Measurements from ENCODE around the gene SGSM2.
A peak's percentile ranks its signal among the peaks of the same experiment; 100 is the strongest.

Gene SGSM2

DNA sequence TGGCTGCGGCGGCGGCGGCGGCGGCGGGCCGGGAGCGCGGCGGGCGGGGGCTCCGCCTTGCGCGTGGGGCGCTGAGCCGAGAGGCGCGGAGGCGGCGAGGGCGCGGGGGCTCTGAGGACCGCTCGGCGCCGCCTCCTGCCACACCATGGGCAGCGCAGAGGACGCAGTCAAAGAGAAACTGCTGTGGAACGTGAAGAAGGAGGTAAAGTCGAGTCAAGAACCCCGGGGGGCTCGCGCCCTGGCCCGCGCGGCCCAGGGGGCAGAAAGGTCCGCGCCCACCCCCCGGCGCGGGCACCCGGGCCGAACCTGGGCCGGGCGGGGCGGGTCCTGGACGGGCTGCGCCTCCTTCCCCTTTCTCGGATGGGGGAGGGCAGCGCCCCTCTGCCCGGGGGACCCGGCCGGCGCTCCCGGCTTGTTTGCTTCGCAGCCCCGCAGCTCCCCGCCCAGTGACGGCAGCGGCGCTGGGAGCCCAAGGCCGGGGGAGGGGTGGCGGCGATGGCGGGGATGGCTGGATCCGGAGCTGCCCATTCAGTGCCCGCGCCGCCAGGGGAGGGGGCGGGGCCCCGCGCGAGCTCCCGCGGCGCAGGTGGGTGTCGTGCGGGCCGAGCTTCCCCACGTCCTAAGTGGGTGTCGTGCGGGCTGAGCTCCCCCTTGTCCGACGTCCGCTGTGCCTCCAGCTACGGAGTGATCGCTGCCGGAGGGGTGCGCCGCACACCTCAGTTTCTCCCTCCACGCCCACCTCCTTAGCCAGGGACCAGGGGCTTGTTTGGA, 428 bp downstream of the SGSM2 start:
- DNase-seq: peak in 7 of 14 donors; percentile 22 to 64 (median 44)

DNA sequence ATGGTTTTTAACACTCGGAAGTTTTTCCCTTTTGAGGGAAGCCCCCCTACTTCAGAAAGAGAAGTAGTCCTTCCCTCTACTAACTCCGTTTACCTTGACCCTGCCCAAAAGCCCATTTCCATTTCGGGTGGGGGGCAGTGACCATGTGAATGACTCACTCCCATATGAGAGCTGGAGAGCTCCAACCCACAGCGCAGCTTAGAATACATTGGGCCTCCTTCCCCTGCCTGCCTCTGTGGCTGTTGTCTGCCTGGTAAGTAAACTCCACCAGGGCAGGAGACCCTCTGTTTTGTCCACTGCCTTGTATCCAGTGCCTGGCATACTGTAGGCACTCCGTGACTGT, 985 bp downstream of the SGSM2 start:
- peak in 2 of 14 donors; percentile 2 to 24 for DNase-seq

DNA sequence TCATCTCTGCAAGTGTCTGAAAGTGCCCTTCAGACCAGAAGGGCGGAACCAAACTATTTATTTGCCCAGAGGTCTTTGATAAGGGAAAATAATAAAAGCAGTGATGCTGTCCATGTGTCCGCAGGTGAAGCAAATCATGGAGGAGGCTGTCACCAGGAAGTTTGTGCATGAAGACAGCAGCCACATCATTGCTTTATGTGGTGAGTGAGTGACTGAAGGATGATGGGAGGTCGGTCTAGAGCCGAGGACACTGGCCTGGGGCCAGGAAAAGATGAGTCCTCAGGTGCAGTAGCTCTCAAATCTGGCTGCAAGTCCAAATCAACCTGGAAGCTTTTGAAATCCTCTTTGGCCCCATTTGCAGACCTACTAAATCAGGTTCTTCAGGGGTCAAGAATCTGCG, 6.1 kb downstream of the SGSM2 start:
- no peak for DNase-seq

DNA sequence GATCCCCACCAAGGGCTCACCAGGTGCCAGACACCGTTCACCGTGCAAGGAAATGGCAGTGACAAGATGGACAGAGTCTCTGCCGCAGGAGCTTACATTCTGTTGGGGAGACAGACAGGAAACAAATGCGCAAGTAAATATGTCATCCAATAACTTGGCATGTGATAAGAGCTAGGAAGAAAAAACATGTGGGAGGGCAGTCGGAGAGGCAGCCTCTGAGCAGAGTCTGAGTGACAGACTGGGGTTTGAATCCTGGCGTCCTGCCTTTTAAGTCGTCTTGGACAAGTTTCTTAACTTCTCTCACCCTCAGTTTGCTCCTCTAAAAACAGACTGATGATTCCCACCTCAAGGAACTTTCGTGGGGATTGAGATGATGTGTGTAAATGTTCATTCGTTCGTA, 7.2 kb downstream of the SGSM2 start:
- DNase-seq: no peak

DNA sequence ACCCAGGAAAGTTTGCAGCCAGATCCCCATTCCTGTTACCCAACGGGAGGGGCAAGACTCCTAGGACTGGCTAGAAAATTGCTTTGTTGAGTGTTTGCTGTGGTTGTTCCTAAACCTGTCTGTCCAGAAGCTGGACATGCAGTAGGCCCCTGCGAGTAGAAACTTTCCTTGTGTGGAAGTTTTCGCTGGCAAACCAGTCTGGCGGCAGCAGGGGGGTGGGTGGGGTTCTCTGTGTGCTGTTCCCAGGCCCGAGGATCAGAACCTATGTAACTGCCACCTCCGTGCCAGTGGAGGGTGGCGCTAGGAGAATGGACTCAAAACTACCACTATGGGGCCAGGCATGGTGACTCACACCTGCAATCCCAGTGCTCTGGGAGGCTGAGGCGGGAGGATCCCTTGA, 9.2 kb downstream of the SGSM2 start:
- DNase-seq: no peak

DNA sequence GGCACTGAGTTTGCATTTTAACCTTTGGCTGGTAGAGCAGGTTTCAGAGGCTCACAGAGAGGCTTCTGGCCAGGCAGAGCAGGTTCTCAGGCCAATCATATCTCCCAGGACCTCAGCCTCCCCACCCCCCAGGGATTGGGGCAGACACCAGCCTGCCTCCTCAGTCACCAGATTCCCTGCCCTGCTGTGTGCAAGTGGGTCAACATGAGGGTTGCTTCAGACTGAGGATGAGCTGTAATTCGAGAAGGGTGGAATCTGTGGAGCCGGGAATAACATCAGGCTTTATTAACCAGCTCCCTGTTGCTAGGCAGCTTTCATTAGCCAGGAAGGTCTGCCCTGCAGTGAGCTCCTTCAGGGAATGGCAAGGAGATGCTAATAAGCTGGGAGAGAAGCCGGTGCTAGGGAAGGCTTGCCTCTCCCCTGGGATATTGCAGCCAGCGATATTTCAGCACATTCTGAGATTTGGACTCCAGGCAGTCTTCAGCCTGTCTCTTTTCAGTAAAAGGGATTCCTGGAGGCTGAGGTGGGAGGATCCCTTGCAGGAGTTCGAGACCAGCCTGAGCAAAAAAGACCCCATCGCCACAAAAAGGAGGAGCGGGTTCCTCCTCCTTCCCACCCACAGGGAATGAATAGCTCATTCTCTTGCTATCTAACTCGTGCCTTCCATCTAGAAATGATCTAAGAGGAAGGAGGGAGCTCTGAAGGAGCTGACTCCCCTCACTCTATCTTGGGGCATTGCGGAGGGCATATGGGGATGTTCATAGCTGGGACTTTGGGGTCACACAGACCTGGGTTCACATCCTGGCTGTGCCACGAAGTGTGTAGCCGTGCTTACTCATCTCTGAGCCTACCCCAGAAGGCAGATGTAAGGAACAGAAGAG, 10.7 kb downstream of the SGSM2 start:
- peak in 9 of 14 donors; percentile 8 to 73 (median 22) for DNase-seq

DNA sequence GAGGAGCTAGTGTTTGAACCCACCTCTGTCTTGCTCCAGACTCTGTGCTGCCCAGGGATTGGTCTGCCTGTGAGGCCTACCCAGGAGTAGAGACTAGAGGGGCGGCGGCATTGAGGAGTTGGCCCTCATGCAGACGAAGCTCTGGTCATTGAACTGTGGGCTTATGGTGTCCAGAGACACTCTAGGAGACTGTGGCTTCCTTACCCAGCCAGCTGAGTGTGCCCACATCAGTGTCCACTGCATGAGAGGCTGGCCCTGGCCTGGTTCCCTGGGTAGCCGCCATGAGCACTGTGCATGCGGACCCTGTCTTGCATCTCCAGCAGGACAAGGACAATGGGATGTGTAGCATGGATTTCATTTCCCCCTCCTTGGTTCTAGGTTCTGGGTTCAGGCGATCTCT, 14.0 kb downstream of the SGSM2 start:
- no peak for DNase-seq

DNA sequence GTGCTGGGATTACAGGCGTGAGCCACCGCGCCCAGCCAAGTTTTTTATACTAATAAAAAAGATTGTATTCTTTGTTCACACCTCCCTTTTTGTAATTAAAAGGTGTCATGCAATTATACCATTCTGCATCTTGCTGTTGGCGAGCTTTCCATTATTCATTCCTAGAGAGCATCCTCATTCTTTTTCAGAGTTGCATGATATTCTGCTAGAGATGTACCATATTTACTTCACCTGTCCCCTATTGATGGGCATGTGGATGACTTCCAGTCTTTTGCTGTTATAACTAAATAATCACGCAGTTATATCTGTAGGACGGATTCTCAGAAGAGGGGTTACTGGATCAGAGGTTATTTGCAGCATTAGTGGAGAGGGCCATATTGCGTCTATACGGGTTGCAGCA, 17.0 kb downstream of the SGSM2 start:
- no peak for DNase-seq

DNA sequence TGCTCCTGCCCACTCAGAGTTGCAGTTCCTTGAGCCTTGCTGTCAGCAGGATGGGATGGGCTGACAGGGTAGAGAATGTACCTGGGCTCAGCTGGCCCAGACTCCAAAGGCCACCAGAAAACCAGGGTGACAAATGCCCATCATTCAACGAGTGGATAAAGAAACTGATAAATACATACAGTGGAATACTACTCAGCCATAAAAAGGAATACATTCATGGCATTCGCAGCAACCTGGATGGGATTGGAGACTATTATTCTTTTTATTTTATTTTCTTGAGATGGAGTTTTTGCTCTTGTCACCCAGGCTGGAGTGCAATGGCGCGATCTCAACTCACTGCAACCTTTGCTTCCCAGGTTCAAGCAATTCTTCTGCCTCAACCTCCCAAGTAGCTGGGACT, 19.9 kb downstream of the SGSM2 start:
- DNase-seq: no peak

DNA sequence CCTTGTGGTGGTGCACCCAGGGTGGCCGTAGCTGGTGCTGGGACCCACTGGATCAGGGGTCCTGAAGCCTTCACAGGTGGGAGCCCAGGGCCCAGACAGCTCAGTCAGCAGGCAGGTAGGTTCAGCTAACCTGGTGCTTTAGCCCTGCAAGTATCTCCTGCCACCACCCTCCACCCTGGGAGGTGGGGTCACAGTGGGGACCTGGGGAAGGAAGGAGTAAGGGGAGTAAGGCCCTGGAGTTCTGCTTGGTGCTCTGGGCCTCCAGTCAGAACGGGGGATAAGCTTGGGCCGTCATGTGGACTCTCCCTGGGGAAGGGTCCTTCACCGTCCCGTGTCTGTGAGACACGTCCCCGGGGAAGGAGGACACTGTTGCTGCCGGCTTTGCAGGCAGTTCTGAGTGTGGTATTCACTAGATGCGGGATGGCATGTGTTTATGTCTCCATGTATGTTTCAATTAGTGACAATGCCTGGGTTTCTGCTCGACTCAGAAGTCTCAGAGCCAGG, 20.7 kb downstream of the SGSM2 start:
- DNase-seq: no peak

DNA sequence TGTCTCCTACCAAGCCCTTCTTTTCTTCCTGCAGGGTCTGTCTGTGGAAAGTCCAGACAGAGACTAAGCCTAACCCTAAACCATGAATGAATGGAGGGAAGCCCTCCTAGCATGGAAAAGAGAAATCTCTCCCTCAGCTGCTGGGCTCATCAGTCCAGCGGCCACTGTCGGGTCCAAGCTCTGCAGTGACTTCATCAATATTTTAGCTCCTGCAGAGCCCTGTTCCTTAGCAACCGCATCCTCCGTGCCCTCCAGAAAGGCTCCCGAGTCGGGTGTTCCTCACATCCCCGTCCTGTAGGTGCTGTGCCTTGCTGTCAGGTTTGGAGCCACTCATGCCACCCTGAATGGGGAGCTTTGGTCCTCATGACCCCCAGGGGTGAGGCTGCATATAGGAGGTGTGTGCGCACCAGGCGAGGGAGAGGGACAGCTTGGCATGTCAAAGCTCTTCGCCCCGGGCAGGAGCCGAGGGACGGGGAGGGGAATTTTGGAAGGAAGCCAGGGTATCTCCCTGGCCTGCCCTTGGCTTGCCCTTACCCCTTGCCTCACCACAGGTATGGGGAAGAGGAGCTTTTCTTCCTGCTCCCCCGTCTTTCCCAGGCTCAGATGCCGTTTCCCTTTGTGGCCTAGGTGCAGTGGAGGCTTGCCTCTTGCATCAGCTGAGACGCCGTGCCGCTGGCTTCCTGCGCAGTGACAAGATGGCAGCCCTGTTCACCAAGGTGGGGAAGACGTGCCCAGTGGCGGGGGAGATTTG, 23.9 kb downstream of the SGSM2 start:
- DNase-seq: no peak

DNA sequence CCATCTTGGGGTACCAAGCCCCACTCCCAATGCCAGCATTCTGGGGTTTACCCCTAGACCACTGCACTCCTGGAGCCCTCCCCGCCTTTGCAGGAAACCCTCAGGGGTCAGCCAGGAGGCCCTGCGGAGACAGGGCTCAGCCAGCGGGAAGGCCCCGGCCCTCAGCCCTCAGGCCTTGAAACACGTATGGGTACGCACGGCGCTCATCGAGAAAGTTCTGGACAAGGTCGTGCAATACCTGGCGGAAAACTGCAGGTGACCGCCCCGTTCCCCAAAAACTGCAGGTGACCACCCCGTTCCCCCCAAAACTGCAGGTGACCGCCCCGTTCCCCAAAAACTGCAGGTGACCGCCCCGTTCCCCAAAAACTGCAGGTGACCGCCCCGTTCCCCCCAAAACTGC, 24.7 kb downstream of the SGSM2 start:
- DNase-seq: no peak

DNA sequence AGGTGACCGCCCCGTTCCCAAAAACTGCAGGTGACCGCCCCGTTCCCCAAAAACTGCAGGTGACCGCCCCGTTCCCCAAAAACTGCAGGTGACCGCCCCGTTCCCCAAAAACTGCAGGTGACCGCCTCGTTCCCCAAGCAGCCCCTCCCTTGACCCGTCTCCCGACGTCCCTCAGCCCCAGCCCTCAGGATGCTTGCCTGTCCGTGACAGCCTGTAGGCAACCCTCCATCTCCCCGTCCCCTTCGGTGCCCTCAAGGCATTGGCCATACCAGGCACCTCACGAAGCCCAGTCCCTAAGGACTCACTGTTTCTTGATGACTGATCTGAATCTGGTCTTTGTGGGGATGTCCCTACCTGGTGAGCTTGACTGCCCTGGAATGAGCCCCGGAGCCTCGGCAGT, 25.1 kb downstream of the SGSM2 start:
- no peak for DNase-seq

DNA sequence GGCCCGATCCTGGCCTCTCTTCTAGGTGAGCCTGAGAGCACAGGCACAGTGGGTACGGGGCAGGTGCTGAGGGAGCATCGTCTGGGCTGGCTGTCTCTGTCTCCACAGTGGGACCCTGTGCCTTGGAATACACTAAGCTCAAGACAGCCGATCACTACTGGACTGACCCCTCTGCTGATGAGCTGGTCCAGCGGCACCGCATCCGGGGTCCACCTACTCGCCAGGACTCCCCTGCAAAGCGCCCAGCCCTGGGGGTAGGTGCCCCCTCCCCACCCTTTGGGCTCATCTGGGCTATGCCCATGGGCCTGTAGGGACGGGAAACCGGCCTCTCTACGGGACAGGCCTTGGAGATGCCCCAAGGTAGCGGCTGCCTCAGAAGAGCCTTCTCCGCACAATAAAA, 25.6 kb downstream of the SGSM2 start:
- DNase-seq: no peak

DNA sequence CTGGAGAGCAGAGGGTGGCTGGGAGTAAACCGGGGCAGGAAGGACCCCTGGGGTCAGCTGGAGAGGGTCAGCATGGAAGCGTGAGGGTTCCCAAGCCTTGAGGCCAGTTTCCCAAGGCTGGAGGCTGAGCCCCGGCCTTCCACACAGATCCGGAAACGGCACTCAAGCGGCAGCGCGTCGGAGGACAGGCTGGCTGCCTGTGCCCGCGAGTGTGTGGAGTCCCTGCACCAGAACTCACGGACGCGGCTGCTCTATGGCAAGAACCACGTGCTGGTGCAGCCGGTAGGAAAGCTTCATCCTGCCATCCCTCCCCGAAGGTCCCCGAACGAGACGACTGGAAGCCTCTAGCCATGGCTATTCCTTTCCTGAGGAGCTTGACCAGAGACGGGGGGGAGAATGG, 26.0 kb downstream of the SGSM2 start:
- DNase-seq: no peak

DNA sequence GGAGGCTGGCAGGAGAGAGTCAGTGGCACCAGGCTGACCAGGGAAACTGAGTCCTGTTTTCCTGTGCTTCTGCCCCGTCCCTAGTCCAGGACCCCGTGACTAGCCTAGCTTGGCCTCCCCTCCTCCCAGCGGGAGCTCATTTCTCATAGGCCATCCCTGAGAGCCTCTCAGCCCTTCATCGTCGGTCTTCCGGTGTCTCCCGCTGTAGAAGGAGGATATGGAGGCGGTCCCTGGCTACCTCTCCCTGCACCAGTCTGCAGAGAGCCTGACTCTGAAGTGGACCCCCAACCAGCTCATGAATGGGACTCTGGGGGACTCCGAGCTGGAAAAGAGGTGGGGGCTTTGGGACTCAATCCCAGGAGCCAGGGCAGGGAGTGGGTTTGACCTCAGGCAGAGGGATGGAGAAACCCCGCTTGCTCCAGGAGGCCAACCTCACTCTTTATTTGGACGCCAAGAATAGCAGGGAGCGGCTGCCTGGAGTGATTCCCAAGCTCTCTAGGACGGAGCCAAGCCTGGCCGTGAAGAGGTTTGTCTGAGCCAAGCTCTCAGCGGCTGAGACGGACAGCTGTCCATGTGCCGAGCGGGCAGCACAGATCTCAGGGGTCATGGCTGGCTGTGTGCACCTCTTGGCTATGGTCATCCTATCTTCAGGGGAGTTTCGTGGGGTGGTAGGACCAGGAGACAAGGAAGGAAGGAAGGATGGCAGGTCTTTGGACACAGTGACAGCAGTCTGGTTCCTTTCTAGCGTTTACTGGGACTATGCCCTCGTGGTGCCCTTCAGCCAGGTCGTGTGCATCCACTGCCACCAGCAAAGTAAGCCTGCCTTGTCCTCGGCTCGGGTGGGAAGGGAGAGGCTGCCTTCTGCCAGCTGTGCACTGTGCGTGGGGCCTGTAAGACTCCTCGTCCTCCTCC, 26.8 kb downstream of the SGSM2 start:
- DNase-seq: peak in 4 of 14 donors; percentile 16 to 51 (median 23)

DNA sequence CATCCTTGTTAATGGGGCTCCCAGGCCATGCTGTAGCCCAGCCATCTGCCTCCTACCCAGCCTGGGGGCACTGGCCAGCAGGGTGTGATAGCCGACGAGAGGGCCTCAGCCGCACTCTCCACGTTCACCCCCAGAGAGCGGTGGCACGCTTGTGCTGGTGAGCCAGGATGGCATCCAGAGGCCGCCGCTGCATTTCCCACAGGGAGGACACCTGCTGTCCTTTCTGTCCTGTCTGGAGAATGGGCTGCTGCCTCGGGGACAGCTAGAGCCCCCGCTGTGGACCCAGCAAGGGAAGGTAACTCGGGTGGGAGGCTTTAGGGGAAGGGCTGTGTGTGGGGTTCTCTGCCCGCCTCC, 27.4 kb downstream of the SGSM2 start:
- no peak for DNase-seq

DNA sequence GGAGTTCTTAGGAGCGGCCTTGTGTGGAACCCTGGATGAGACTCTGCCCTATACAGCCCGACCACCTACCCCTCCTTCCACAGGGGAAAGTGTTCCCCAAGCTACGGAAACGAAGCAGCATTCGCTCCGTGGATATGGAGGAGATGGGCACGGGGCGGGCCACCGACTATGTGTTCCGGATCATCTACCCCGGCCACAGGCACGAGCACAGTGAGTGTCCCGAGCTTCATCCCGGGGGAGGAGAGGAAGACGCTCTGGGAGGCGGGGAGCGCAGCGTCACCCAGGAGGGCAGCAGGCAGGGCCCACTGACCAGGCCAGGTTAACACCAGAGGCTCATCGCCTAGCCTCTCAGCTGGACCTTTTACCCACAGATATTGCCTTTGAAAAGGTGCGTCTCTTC, 27.8 kb downstream of the SGSM2 start:
- DNase-seq: no peak

DNA sequence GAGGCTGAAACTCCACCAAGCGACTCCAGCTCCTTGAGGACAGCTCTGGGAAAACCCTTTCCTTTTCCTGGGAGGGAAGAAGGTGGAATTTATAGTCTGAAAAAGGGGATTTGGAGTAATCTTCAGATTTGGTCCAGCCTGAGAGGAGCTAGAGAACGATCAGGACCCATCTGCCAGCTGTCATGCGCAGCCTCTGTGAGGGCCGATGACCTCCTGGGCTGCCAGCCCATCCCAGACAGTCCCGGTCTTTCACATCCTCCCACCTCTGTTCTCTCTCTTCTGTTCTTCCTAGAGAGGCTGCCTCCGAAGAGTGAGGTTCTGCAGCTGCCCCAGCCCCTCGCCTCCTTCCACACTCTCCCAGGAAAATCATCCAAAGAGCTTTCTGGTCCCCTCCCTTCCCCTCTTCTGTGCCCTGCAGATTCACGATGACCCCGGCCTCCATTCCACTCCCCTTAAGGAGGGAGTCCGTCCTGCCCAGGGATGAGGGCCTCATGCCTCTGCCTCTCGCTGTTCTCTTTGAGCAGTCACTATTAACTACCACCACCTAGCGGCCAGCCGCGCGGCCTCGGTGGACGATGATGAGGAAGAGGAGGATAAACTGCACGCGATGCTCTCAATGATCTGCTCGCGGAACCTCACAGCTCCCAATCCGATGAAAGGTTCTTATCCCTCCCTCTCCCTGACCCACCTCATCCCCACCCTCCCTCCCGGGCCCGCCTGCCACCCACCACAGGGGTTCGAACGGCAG, 29.6 kb downstream of the SGSM2 start:
- no peak for DNase-seq

DNA sequence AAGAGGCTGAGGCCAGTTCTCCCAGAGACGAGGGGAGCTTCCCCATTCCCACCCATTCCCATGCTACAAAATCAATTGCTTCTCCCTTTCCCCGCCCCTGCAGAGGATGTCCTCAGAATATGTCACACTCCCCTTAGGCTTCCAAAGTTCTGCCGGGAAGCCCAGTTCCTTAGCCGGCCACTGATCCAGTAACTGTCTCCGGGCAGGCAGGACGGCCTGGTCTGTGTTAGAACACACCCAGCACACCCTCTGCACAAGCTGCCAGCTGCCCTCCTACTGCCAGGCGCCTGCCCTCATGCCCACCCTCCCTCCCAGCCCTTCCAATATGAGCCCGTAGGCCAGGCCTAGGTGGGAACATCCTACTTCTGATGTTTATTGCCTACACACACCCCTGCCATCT, 31.1 kb downstream of the SGSM2 start:
- no peak for DNase-seq

DNA sequence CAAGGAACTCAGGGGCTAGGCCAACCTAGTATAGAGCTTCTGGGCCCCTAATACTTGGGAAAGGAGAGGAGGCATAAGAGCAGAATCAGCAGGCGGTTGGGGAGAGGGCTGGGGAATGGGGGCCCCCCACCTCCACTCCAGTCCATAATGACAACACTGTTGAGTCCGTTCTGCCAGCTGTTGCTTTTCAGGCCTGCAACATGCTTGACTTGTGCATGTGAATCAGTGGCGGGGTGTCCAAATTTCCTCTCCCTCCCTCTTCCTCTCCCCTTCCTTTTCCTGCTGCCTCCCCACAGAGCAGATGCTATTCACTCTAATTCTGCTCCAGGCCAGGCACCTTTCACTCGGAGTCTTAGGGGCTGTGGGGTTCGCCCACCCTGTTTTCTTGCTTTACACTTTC, 31.7 kb downstream of the SGSM2 start:
- DNase-seq: no peak
